HG02943 (cell line): ENCODE measurements around the gene GDF10.

ENCODE experiments used
- ATAC-seq: cut with Tn5 transposase; IDR thresholded peaks from one replicate; pipeline ENCODE4 v1.9.1; 2021; ENCODE audit warnings: mild to moderate bottlenecking, low read depth, moderate library complexity; ENCODE audit not compliant: unreplicated experiment

GDF10 gene

GRCh38 chr10:47311932-47312662, 12.1 kb downstream of the GDF10 start:
- no peak for ATAC-seq

- no peak for ATAC-seq
Measured at GRCh38 chr10:47312663-47312995, 12.6 kb downstream of the GDF10 start.

GRCh38 chr10:47314416-47314970, 14.5 kb downstream of the GDF10 start:
- no peak for ATAC-seq

GRCh38 chr10:47315421-47315820, 15.4 kb downstream of the GDF10 start:
- ATAC-seq: no peak

- ATAC-seq: no peak
Measured at GRCh38 chr10:47316131-47316530, 16.1 kb downstream of the GDF10 start.

GRCh38 chr10:47317251-47317650, 17.3 kb downstream of the GDF10 start:
- ATAC-seq: no peak

GRCh38 chr10:47318706-47319105, 18.7 kb downstream of the GDF10 start:
- ATAC-seq: no peak

- ATAC-seq: no peak
Measured at GRCh38 chr10:47319784-47320183, 19.8 kb downstream of the GDF10 start.

- ATAC-seq: no peak
Measured at GRCh38 chr10:47320812-47321211, 20.8 kb downstream of the GDF10 start.

GRCh38 chr10:47321521-47322195, 21.7 kb downstream of the GDF10 start:
- no peak for ATAC-seq

- ATAC-seq: no peak
Measured at GRCh38 chr10:47322300-47323061, 22.5 kb downstream of the GDF10 start, which contains the start of gene GDF2. TSS of gene GDF2 (plus strand) at chr10:47322454. CDS start at chr10:47322669, 215 bp downstream.

GRCh38 chr10:47323087-47323486, 23.1 kb downstream of the GDF10 start:
- ATAC-seq: no peak

GRCh38 chr10:47323636-47324296, 23.8 kb downstream of the GDF10 start:
- ATAC-seq: no peak

- no peak for ATAC-seq
Measured at GRCh38 chr10:47325303-47326291, 25.6 kb downstream of the GDF10 start.

- ATAC-seq: no peak
Measured at GRCh38 chr10:47326306-47326926, 26.4 kb downstream of the GDF10 start.

- ATAC-seq: no peak
Measured at GRCh38 chr10:47326927-47327330, 26.9 kb downstream of the GDF10 start.

- ATAC-seq: no peak
Measured at GRCh38 chr10:47329855-47330254, 29.9 kb downstream of the GDF10 start.

GRCh38 chr10:47330366-47330765, 30.4 kb downstream of the GDF10 start:
- ATAC-seq: no peak

- no peak for ATAC-seq
Measured at GRCh38 chr10:47330804-47331203, 30.8 kb downstream of the GDF10 start.
